ENCODE data around the gene TRIM36.

- TF ChIP-seq, protein P1, sequence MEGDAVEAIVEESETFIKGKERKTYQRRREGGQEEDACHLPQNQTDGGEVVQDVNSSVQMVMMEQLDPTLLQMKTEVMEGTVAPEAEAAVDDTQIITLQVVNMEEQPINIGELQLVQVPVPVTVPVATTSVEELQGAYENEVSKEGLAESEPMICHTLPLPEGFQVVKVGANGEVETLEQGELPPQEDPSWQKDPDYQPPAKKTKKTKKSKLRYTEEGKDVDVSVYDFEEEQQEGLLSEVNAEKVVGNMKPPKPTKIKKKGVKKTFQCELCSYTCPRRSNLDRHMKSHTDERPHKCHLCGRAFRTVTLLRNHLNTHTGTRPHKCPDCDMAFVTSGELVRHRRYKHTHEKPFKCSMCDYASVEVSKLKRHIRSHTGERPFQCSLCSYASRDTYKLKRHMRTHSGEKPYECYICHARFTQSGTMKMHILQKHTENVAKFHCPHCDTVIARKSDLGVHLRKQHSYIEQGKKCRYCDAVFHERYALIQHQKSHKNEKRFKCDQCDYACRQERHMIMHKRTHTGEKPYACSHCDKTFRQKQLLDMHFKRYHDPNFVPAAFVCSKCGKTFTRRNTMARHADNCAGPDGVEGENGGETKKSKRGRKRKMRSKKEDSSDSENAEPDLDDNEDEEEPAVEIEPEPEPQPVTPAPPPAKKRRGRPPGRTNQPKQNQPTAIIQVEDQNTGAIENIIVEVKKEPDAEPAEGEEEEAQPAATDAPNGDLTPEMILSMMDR (IDR thresholded peaks at IDR 0.05) = no peak
- TF ChIP-seq POLR2A (IDR thresholded peaks at IDR 0.05) = no peak
These were observed 20.7 kb upstream of the TRIM36 start for GRCh38 chr5:115190388-115190787.
